ENCODE results near the gene R3HDM2. TPM values are rescaled to one million over a fixed set of nuclear protein-coding genes. Genes with fewer than 3 reads are reported as not detected.
A peak's percentile ranks its signal among the peaks of the same experiment; 100 is the strongest.
"Not testable (repeated sequence)": the region's sequence is repeated elsewhere in the genome, so short reads cannot be mapped to it uniquely, and the experiment has no call there.

Gene R3HDM2
- total and polyA plus RNA-seq, 2 donors (not counting 1 experiment from before 2014, with no cell fraction given) = 21.3 to 22.8 TPM

GRCh38 chr12:57296291-57296690, 134.6 kb downstream of the R3HDM2 start:
- H3K36me3 ChIP-seq (ENCODE audit: control insufficient read depth, insufficient read depth, low read length) = peaks cover 6% of the 10 kb centered on the region
- no peak overlapping the region for H3K4me3 ChIP-seq (replicated peaks in 1 of 4; ENCODE audit: control extremely low read depth in 1 of 4, insufficient read depth in 1 of 4, low read depth in 3 of 4, low read length in 4 of 4)
- no peaks in the 10 kb centered on the region for H4K20me1 ChIP-seq (ENCODE audit: control insufficient read depth, extremely low read depth, insufficient read depth, low read length)
- no peak for TF ChIP-seq EZH2 (IDR thresholded peaks at IDR 0.05; ENCODE audit: low read length, missing control alignments)
- no peak for TF ChIP-seq CTCF (conservative IDR thresholded peaks at IDR 0.05 in 1 of 2, IDR thresholded peaks at IDR 0.05 in 1 of 2; ENCODE audit: low read depth in 1 of 2, low read length in 2 of 2)
- H3K4me2 ChIP-seq (ENCODE audit: extremely low read depth, insufficient read depth, low read length) = no peak overlapping the region
- H3K27ac ChIP-seq (ENCODE audit: insufficient read depth, low read length) = no peak overlapping the region
- DNase-seq (ENCODE audit: low read depth in 2 of 2) = no peak
- H3K79me2 ChIP-seq (ENCODE audit: control insufficient read depth, insufficient read depth, low read length) = no peaks in the 10 kb centered on the region
- H3K9ac ChIP-seq (ENCODE audit: insufficient read depth, low read length) = no peak overlapping the region
- H2AFZ ChIP-seq (ENCODE audit: low read length) = no peak overlapping the region
- no peaks in the 10 kb centered on the region for H3K27me3 ChIP-seq (ENCODE audit: control insufficient read depth, insufficient read depth, low read length)
- H3K4me1 ChIP-seq (ENCODE audit: control insufficient read depth, extremely low read depth, insufficient read depth, low read length) = no peaks in the 10 kb centered on the region
- no peaks in the 10 kb centered on the region for H3K9me3 ChIP-seq (ENCODE audit: control insufficient read depth, insufficient read depth, low read depth, low read length)

GRCh38 chr12:57282073-57282472, 148.8 kb downstream of the R3HDM2 start:
- not testable (repeated sequence) for H2AFZ ChIP-seq (ENCODE audit: low read length); H3K4me1 ChIP-seq (ENCODE audit: control insufficient read depth, extremely low read depth, insufficient read depth, low read length); H3K27me3 ChIP-seq (ENCODE audit: control insufficient read depth, insufficient read depth, low read length); H3K79me2 ChIP-seq (ENCODE audit: control insufficient read depth, insufficient read depth, low read length); H3K4me2 ChIP-seq (ENCODE audit: extremely low read depth, insufficient read depth, low read length); DNase-seq (ENCODE audit: low read depth in 2 of 2); H3K4me3 ChIP-seq (replicated peaks in 1 of 4; ENCODE audit: control extremely low read depth in 1 of 4, insufficient read depth in 1 of 4, low read depth in 3 of 4, low read length in 4 of 4); H3K9me3 ChIP-seq (ENCODE audit: control insufficient read depth, insufficient read depth, low read depth, low read length); H3K9ac ChIP-seq (ENCODE audit: insufficient read depth, low read length); H3K36me3 ChIP-seq (ENCODE audit: control insufficient read depth, insufficient read depth, low read length); H3K27ac ChIP-seq (ENCODE audit: insufficient read depth, low read length); H4K20me1 ChIP-seq (ENCODE audit: control insufficient read depth, extremely low read depth, insufficient read depth, low read length)

- Histone ChIP-seq H3K36me3 (ENCODE audit: control insufficient read depth, insufficient read depth, low read length) (peaks cover 2% of the 10 kb centered on the region), H3K79me2 (ENCODE audit: control insufficient read depth, insufficient read depth, low read length) (no peaks in the 10 kb centered on the region), H3K4me3 (replicated peaks in 1 of 4; ENCODE audit: control extremely low read depth in 1 of 4, insufficient read depth in 1 of 4, low read depth in 3 of 4, low read length in 4 of 4) (no peak overlapping the region), H3K9me3 (ENCODE audit: control insufficient read depth, insufficient read depth, low read depth, low read length) (no peaks in the 10 kb centered on the region), H3K4me1 (ENCODE audit: control insufficient read depth, extremely low read depth, insufficient read depth, low read length) (peaks cover 5% of the 10 kb centered on the region), H2AFZ (ENCODE audit: low read length) (no peak overlapping the region), H3K4me2 (ENCODE audit: extremely low read depth, insufficient read depth, low read length) (peak overlapping the region; percentile 29), H3K27ac (ENCODE audit: insufficient read depth, low read length) (peak overlapping the region; percentile 55), H3K9ac (ENCODE audit: insufficient read depth, low read length) (no peak overlapping the region), H3K27me3 (ENCODE audit: control insufficient read depth, insufficient read depth, low read length) (no peaks in the 10 kb centered on the region), H4K20me1 (ENCODE audit: control insufficient read depth, extremely low read depth, insufficient read depth, low read length) (no peaks in the 10 kb centered on the region)
- peak; percentile 83 to 98 for DNase-seq (ENCODE audit: low read depth in 2 of 2)
- TF ChIP-seq CTCF (conservative IDR thresholded peaks at IDR 0.05 in 1 of 2, IDR thresholded peaks at IDR 0.05 in 1 of 2; ENCODE audit: low read depth in 1 of 2, low read length in 2 of 2) (no peak), EZH2 (IDR thresholded peaks at IDR 0.05; ENCODE audit: low read length, missing control alignments) (no peak)
Measured at GRCh38 chr12:57280211-57281062, 150.4 kb downstream of the R3HDM2 start.

Data from fibroblast of lung (primary cell).